ENCODE results near the gene CELF4. TPM values are rescaled to one million over a fixed set of nuclear protein-coding genes. Genes with fewer than 3 reads are reported as not detected.

Gene CELF4
- total RNA-seq, 3 donors from 2014 or later (not counting 1 experiment from before 2014, with no cell fraction given) = not detected

DNA sequence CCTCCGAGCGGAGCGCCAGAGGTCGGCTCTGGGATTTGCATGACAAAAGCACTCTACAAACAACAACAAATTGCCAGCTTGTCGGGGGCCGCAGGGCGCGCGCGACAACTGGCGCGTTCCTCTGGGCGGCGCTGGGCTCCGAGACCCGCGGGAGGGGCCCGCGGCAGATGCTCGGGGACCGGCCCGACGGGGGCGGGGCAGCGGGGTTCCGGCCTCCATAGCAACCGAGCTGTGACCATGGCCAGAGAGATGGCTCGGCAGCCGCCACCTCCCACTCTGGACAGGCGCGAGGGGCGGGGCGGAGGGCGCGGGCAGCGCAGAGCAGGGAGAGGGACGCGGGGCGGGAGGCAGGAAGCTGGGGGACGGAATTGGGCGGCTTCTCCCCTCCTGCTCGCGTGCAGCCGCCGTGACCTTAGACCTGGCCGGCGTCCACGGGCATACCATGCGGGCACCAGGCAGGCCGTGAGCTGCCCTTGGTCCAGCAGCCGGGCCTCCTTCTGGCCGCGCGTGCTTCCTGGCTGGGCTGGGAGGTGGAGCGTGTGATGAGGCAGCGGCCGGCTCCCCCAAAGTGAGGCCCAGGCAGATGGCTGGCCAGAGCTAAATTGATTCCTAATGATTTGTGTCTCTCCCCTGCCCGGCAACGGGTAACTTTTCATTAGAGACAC, 171.5 kb downstream of the CELF4 start:
- Mint-ChIP-seq H3K36me3 (no peaks in the 10 kb centered on the region), H3K4me1 (peaks cover 0 to 7% of the 10 kb centered on the region in 2 donors), H3K27me3 (ENCODE audit: low read depth in 2 of 2) (peaks cover 7 to 10% of the 10 kb centered on the region in 2 donors), H3K4me3 (peak overlapping the region; percentile 49), H3K9me3 (no peaks in the 10 kb centered on the region), H3K27ac (no peak overlapping the region)
- H3K4me1 ChIP-seq (ENCODE audit: control insufficient read depth, insufficient read depth, low read length) = peaks cover 12% of the 10 kb centered on the region
- intact Hi-C loops (cut with micrococcal nuclease) = no loop called here
- no peak overlapping the region for H3K27ac ChIP-seq (ENCODE audit: low read length)
- no peaks in the 10 kb centered on the region for H3K9me3 ChIP-seq (ENCODE audit: control insufficient read depth, insufficient read depth, low read length)
- 3% methylated on average over 59 of the region's 59 CpGs for WGBS (ENCODE audit: insufficient coverage)
- ATAC-seq (peak in 2 of 3 donors; percentile 54 to 72), DNase-seq (no peak)
- no peak overlapping the region for H3K4me3 ChIP-seq (ENCODE audit: low read length)
- no peaks in the 10 kb centered on the region for H3K27me3 ChIP-seq (ENCODE audit: control insufficient read depth, insufficient read depth, low read length)
- no peaks in the 10 kb centered on the region for H3K36me3 ChIP-seq (ENCODE audit: control insufficient read depth, insufficient read depth, low read length)
- no peak for TF ChIP-seq CTCF (IDR thresholded peaks at IDR 0.05)

DNA sequence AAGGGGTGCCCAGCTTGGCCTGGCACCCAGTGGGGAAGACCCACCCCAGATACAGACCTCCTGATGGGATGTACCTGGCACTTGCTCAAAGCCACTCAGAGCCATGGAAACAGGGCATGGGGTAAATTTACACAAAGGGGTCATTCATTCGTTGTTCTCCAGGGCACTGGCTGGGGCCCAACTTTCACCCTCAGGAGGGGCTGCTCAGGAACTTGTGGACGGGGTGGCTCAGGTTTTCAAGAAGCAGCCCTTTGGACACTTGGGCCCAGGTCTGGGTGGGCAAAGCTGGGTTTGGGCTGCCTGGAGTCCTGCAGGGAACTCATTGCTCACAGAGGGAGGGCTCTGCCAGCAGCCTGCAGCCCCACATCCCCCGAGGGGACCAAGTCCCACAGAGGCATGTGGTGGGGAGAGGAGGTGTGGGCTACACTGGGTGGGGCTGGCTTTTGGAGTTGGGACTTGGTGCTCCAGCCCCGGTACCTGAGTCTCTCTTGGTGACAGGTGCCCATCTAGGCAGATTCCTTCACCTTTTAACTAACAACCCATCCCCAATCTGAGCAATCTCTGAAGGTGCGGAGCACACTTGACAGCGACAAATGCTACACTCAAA, 172.3 kb downstream of the CELF4 start:
- no peak overlapping the region for H3K27ac ChIP-seq (ENCODE audit: low read length)
- DNase-seq (no peak), ATAC-seq (no peak)
- H3K4me1 ChIP-seq (ENCODE audit: control insufficient read depth, insufficient read depth, low read length) = peaks cover 12% of the 10 kb centered on the region
- intact Hi-C loops (cut with micrococcal nuclease) = no loop called here
- no peaks in the 10 kb centered on the region for H3K9me3 Mint-ChIP-seq
- no peak overlapping the region for H3K4me3 ChIP-seq (ENCODE audit: low read length)
- no peak overlapping the region for H3K27ac Mint-ChIP-seq
- WGBS (ENCODE audit: insufficient coverage) = 28% methylated on average over 6 of the region's 6 CpGs
- peaks cover 7 to 10% of the 10 kb centered on the region in 2 donors for H3K27me3 Mint-ChIP-seq (ENCODE audit: low read depth in 2 of 2)
- no peaks in the 10 kb centered on the region for H3K36me3 ChIP-seq (ENCODE audit: control insufficient read depth, insufficient read depth, low read length)
- no peaks in the 10 kb centered on the region for H3K36me3 Mint-ChIP-seq
- TF ChIP-seq CTCF (IDR thresholded peaks at IDR 0.05) = no peak
- peak overlapping the region; percentile 49 for H3K4me3 Mint-ChIP-seq
- peaks cover 0 to 7% of the 10 kb centered on the region in 2 donors for H3K4me1 Mint-ChIP-seq
- H3K27me3 ChIP-seq (ENCODE audit: control insufficient read depth, insufficient read depth, low read length) = no peaks in the 10 kb centered on the region
- H3K9me3 ChIP-seq (ENCODE audit: control insufficient read depth, insufficient read depth, low read length) = no peaks in the 10 kb centered on the region

DNA sequence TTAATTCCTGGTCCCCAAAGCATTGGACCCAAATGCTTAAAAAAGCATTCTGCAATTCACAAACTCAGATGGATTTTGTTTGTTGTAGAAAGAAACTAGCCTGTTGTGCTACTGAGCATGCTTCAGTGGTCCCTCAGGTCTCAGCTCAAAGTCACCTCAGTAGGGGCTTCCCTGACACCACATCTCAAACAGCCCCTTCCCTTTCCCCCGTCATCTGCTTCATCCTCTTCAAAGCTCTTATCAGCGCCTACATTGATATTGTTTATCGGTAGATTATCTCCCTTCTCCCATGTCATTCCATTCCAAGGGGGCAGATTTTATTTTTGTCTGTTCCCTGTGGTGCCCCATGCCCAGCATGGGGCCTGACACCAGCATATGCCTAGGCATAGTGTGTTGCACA, 172.9 kb downstream of the CELF4 start:
- Histone ChIP-seq H3K36me3 (ENCODE audit: control insufficient read depth, insufficient read depth, low read length) (no peaks in the 10 kb centered on the region), H3K4me1 (ENCODE audit: control insufficient read depth, insufficient read depth, low read length) (peaks cover 12% of the 10 kb centered on the region), H3K27me3 (ENCODE audit: control insufficient read depth, insufficient read depth, low read length) (no peaks in the 10 kb centered on the region), H3K9me3 (ENCODE audit: control insufficient read depth, insufficient read depth, low read length) (no peaks in the 10 kb centered on the region), H3K27ac (ENCODE audit: low read length) (no peak overlapping the region), H3K4me3 (ENCODE audit: low read length) (no peak overlapping the region)
- 86% methylated on average over 3 of the region's 3 CpGs for WGBS (ENCODE audit: insufficient coverage)
- Mint-ChIP-seq H3K36me3 (no peaks in the 10 kb centered on the region), H3K27me3 (ENCODE audit: low read depth in 2 of 2) (peaks cover 7 to 10% of the 10 kb centered on the region in 2 donors), H3K4me1 (peaks cover 0 to 7% of the 10 kb centered on the region in 2 donors), H3K27ac (no peak overlapping the region), H3K4me3 (no peak overlapping the region), H3K9me3 (no peaks in the 10 kb centered on the region)
- no peak for TF ChIP-seq CTCF (IDR thresholded peaks at IDR 0.05)
- ATAC-seq (no peak), DNase-seq (no peak)
- intact Hi-C loops (cut with micrococcal nuclease) = no loop called here
